OCI-M2 (cell line): Measurements from ENCODE around the gene N4BP2.

Source experiments
- DNase-seq: peaks from one replicate; lab custom pipeline; 2025; ENCODE audit not compliant: unreplicated experiment; lab: John Stamatoyannopoulos, UW

N4BP2 gene

DNA sequence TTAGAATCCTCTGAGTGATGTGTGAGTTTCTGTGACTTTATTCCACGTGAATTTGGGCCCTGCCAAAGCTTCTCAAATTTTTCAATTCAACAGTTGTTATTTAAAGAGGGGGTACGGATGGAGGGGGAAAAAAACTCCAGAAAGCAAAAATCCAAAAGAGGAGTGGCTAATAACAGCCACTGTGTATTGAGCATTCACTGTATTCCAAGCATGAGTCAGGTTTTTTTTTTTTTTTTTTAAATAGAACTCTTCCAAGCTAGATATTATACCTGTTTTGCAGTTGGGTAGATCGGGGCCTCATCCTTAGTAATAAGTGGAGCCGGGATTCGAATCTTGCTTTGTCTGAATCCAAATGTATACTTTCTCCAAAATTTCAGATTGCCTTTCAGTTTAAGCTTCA, 133.8 kb downstream of the N4BP2 start:
- DNase-seq = no peak

DNA sequence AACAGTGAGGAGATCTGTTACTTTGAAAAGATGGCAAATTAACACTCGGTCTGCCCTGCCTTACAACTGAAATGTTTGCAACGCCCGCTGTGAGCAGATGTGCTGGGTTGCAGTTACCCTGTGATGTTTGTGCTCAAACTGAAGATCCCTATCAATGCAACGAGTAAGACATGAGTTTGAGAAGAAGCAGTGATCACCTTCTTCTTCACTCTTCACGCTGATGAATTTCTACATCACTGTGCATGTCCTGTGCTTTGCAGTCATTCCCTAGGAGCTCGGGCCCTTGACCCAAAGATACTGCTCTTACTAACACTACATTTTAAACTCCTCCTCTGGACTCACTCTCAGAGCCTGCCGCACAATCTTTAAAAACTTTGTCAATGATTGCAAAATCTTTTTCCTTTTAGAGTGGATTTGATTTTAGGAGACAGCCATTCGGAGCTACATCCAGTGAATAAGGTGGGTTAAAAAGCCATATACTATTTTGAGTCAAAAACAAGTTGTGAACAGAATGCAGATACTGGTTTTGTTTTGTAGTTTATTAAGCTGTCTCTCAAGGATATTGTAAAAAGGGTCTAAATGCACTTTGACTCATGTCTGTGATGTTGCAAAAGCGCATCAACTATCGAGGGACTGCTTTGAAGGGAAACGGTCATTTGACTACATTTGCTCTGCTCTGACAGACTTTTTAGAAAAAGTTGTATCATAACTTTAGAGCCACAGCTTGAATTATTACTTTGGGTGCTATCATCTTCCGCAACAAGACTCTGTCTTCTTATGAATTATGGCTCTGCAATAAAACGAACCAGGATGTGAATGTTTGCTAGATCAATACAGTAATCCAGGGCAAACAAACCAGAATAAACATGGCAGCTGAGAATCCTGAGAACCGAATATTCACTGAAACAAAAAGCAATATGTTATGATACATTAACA, 134.5 kb downstream of the N4BP2 start:
- DNase-seq = no peak

DNA sequence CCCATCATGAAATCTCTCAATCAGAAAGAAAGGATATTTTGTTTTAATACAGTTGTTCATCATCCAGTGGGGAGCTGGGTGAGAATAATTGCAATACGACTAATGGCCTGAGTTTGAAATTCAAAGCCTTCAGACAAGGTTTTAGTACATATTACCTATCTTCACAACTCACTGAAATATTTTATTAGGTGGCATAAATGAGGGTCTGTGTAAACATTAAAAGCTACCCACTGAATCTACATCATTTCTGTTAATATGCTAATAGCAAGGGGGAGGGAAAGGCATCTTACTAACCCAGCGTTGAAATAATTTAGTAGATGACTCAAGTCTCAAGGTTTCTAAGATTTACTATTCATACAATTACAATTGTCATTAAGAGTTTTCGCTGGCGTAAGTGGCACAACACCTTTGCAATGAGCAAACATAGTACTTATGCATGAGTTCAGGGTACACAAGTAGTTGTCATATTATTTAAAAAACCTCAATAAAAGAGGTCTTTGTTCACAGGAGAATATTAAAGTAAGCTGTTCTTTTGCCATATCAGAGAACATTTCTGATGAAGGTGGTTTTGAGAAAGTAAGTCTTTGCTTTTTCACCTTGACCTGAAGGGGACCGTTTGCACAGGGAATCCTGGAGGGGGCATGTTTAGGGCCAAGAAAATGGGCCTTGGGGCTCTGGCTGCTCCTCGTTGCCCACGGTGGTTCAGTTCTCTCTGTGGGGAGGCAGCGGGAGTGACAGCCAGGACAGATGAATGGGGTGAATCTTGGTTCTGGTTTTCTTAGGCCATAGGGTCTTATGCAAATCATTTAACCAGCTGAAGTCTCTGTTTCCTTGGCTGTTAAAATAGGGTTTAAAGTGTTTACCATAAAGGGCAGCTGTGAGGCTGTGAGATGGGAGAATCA, 135.7 kb downstream of the N4BP2 start:
- no peak for DNase-seq

DNA sequence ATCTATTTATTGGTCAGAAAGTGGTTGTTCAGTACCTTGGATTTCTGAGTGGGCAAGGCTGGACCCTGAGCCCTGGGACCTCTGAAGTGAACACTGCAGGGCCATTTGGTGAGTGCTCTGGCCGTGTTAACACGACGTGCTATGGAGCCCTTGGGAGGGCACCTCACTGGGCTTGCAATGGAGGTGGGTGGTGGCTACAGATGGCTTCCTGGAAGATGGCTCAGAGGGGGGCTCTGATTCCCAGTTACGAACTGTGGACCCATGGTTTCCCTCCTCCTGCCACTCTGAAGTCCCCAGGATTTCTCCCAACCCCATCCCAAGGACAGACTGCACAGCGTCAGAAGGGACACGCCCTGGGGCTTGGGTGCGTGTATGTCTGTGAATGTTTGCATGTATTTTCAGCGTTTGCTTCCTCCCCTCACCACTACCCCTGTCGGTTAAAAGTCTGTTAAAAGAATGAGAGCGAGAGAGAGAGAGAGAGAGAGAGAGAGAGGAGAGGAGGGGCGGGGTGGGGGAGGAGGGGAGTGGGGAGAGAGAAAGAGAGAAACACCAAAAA, 136.4 kb downstream of the N4BP2 start:
- no peak for DNase-seq

DNA sequence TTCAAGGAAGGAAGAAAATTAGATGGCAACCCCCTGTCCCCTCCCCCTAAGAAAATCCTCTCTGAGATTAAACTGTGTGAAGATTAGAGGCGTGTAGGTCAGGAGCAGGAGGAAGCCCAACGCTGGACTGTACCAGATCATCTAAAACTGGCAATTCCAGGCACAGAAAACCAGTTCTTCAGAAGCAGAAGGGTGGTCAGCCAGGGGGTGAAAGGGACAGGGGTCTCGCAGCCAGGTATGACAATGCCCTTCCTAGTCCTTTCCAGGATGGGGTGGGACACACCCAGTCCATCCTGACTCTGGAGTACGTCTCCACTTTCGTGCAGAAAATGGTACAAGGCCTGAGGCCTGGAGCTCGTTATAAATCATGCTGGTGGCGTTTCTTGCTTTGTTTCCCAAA, 136.9 kb downstream of the N4BP2 start:
- DNase-seq = no peak

DNA sequence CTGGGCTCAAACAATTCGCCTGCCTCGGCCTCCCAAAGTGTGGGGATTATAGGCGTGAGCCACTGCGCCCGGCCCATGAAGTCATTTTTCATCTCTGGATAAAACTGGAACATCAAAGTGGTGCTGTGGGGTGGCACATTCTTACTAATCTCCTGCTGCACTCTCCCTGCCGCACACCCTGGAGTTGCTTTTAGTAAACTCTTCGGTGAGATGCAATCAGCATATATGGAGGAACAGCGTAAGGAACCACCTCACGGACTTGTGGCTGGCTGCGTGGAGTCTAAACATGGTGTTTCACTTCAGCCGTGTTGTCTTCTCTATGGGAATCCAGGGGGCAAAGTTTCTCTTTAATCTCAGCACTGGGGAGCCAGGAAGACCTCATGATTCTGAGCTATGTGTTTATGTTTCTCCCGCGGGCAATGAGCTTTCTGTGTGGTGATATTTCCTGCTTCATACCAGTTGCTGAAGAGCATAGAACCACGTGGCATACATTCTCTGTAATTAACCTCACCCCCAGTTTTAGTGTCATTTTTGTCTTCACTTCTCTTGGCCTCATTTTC, 138.0 kb downstream of the N4BP2 start:
- no peak for DNase-seq

DNA sequence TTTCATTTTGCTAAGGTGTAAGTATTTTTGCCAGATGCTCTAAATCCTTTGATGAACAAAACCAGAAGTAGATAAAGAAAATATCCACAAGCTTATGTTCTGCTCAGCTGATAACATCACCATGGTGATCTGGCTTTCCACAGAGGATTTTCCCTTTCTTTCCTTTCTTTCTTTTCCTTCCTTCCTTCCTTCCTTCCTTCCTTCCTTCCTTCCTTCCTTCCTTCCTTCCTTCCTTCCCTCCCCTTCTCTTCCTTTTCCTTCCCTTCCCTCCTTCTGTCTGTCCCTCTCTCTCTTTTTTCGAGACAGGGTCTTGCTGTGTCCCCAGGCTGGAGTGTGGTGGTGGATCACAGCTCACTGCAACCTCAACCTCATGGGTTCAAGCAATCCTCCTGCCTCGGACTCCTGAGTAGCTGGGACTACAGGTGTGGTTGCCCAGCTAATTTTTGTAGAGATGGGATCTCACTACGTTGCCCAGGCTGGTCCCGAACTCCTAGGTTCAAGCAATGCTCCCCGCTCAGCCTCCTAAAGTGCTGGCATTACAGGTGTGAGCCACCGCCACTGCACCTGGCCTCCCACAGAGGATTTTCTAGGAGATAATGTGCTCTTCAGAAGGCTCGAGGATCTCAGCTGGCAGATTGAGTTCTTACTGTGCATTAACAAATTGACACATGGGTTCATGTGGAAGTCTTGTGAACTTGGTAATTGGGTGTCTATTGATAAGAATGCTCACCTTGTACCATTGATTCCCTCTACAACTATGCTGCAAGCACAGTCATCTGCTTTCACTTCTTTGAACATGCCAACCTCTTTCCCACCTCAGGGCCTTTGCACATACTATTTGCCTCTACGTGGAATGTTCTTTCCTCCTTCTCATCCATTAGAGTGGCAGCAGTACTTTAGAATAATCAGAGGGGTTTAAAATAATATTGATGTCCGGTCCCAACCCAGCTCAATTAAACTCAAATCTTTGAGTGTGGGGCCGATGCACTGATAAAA, 138.8 kb downstream of the N4BP2 start:
- no peak for DNase-seq

DNA sequence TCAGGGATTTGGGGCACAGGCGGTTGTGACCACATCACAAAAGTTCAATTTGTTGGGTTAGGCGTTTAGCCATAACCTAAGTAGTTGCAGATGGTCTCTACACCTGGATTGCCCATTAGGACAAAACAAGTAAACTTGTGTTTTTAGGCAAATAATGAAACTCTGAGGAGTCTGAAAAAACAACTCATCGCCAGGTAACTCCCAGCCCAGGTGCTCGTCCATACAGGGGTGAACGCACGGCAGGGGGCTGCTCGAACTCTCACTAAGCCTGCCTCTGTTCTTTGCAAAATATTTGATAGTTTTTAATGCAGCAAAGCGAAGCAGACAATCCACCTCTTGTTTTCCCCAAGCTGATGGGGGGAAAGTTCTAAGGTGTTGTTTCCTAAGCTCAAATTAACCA, 139.6 kb downstream of the N4BP2 start:
- no peak for DNase-seq

DNA sequence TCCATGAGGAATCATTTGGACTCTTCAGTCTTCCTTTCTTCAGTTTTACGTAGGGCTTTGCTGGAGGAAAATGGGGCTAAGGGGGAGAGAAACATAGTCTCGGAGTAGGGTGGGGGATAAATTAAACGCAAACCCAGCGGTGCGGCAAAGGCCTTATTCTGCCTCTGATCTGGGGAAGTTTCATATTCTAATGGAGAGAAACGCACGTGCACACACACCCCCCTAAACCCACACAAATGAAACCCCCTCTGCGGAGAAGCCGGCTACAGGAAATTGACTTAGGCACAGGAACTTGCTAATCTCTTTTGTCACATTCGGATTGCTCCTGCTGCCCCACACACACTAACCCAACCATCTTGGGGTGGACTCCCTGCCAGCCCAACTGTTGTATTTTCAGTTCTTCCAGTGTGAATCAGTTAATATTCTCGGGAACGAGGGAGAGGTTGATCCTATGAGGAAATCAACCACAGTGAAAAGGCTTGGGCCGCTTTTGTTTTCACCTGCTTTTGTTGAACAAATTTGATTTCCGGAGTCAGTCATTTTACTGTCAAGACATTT, 140.2 kb downstream of the N4BP2 start, which contains the start of gene RHOH:
Gene RHOH, plus strand, starts transcription at position 308 of the 558 bp plus-strand sequence. CDS start 46,356 bp downstream, outside the sequence.
- DNase-seq = no peak

DNA sequence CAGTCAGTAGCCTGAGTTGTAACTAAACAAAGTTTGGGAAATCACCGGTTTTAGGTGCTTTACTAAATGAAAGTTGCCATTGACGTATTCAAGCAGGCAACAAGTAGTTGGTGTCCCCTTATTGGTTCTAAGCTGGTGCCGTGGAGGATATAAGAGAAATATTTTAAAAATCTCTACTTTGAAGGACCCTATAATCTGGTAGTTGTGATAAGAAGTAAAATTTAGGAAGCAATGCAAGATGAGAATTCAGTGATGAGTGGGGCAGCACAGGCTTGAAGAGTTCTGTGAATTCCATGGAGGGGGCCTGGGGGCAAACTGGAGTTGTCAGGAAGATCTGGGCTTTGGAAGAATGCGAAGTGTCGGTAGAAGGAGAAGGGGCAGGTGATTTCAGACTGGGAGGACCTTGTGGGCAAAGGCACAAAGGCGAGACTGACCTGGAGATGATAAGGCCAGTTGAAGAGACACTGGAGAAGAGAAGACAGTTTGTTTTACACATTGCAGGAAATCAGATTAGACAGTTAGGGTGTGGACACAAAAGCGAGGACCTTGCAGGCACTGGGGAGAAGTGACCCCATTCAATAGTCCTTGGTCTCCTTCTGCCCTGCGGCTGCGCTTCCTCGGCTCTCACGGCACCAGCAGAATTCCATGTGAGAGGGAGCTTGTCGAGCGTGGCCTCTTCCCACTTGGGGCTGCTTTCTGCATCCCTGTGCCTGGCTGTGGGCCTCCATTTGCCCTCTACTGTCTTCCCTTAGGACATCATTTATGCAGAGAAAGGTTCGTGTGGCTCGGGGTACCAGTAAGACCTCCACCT, 141.4 kb downstream of the N4BP2 start:
- no peak for DNase-seq

DNA sequence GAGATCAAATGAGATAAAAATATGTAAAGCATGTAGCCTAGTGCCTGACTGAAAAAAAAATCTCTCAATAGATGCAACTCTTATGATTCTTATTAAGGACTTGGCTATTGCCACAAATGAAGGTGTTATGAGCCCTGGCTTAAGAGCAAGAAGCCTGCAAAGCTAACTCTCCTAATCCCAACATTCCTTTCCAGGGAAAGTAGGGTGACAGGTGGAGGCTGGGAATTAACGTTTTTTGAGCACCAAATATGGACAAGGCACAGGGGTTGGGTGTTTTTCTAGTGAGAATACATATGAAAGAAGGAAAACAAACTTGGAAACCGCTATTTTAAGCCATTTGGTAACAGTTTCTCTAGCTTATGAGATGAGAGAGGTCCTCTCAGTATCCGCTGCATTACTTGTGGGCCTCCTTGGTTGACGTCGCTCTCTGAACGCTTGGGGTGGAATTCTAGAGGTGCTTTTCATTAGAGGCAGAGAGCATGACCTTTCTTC, 142.6 kb downstream of the N4BP2 start:
- DNase-seq = no peak

DNA sequence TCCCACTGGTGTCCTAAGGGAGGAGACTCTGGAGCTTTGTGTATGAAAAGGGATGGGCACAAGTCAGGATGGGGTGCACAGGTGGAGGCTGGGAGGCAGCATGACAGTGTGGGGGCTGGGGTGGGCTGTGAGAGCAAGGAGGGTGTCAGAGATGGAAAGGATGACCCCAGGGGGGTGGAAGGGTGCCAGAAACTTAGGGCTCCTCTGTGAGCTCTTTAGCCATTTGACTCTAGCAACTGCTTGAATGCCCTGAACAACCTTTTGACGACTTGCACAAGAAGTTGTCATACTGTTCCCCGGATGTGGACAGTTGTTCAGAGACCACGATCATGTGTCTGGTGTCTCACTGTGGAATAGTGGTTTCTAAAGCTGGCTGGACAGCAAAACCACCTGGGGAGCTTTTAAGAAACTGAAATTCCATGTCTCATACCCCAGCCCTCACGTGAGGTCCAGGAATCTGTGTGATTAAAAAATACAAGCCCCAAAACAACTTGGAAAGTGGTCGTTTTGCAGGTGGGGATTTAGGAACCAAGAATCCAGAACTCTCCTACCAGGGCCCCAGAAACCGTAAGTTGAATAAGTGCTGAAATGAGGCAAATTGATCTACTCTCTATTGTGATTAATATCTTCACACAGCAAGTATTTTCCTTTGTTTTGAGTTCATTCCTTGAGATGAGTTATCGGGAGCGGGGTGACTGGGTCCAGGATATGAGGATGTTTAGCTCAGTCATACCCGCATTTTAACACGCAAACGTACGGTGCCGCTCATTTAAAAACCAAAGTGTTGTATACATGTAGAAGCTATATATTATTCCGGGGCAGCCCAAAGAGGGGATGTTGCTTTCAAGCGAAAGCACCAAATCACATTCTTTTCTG, 143.6 kb downstream of the N4BP2 start:
- DNase-seq = no peak

DNA sequence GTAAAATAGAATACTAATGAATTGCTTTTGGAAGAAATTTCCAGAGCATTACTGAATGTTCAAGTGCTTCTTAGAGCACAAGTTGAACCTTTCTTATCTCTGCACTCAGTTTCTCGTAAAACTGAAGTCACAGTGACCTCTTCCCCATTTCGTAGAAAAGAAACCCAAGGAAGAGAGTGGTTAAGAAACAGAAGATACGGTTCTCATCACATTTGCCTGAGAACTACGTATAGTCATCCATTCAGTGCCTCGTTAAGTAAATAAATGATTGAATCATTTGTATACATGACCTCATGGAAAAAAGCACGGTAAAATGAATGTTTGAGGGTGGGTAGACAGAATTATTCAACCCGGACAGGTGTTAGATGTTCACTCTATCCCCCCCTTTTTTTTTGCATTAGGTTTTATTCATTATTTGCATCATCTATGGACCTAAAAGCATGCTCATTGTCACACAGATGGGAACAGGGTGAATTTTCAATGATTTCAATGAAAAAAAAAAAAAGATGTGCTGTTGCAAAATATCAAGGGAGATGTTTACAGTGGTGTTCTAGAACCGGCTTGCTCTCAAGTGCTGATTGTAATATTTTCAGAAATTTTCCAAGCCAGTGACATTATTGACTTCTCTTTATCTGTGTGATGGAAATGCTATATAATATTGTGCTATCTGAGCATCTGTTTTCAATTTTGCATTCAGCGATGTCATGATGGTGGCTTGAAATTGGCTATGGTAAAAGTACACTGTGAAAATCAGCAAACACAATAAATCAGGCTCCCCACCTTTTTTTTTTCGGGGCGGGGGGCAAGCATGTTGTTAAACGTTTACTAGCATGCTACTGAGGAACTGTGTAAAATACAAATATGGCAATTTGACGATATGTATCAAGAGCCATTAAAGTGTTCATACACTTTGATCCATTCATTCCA, 144.5 kb downstream of the N4BP2 start:
- no peak for DNase-seq

DNA sequence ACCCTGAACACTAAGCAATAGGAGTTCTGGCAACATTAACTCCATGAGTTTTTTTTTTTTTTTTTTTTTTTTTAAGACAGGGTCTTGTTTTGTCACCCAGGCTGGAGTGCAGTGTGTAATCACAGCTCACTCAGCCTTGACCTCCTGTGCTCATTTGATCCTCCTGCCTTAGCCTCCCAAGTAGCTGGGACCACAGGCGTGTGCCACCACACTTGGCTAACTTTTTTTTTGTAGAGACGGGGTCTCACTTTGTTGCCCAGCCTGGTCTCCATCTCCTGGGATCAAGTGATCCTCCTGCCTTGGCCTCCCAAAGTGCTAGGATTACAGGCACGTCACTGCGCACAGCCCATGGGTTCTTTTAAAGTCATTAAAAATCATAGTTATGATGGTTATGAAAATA, 145.2 kb downstream of the N4BP2 start:
- DNase-seq = no peak

DNA sequence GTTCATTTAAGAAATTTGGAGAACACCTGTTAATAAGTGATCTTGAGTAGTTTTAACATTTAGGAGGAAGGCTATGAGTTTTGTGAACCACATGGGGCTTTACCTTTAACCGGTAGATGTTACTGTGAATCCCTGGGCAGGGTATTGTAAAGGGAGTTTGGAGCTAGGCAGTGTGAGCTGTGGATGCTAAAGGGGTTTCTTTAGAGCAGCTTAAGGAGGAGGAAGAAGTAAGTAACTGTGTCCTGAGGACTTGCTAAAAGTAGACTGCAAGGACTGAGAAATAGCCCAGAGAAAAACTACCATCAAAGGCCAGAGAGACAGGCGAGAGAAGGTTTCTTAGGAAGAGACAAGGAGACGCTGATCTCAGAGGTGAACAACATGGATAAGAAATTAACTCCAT, 145.8 kb downstream of the N4BP2 start:
- DNase-seq = no peak

DNA sequence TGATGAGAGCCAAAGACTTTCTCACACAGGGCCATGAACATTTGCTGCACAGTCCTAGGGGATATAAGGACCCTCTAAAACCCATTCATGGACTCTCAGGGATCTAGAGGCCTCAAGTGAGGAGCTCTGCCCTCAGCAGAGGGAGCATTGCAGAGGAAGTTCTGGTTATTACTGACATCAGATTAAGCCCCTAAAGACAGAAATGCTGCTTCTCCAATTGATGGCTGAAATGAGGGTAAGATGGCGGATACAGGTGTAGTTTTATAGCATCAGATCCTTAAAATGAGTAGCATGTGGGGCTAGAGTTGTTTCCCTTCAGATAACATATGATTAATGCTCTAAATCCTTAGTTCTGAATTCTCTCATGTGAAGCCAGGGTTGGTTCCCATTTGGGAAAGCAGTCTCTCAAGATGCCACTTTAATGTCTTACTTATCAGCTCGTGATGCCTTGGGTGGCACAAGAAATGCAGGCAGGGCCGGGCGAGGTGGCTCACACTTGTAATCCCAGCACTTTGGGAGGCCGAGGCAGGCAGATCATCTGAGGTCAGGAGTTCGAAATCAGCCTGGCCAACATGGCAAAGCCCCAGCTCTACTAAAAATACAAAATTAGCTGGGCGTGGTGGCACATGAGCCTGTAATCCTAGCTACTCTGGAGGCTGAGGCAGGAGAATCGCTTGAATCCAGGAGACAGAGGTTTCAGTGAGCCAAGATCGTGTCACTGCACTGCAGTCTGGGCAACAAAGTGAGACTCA, 148.0 kb downstream of the N4BP2 start:
- DNase-seq = no peak
